Activated T-helper 1 cell treated with anti-CD3 and anti-CD28 coated beads, Interleukin-12 subunit alpha, Interleukin-12 subunit beta, Interleukin-2, Interleukin-4 antibody, amounts not matched to agents 30 ng/mL and 10 ng/mL and 1 ng/mL, durations not matched to agents 14 hours and 24 hours and 36 hours (primary cell): ENCODE measurements around the gene RAPGEF2. TPM values are rescaled to one million over a fixed set of nuclear protein-coding genes. Genes with fewer than 3 reads are reported as not detected.
A peak's percentile ranks its signal among the peaks of the same experiment; 100 is the strongest.
"Not testable (repeated sequence)": the region's sequence is repeated elsewhere in the genome, so short reads cannot be mapped to it uniquely, and the experiment has no call there.

Source experiments
- DNase-seq: peaks from one replicate; pipeline ENCODE4 v3.0.0; 2021; ENCODE audit warnings: low spot score
- H3K27ac Mint-ChIP-seq: one replicate; pipeline ENCODE4 v1.8.0; 2021; ENCODE audit warnings: mild to moderate bottlenecking, mixed read lengths
- H3K27me3 Mint-ChIP-seq: one replicate; pipeline ENCODE4 v1.8.0; 2022; ENCODE audit warnings: mild to moderate bottlenecking, moderate library complexity, mixed read lengths; ENCODE audit not compliant: insufficient read depth
- H3K36me3 Mint-ChIP-seq: one replicate; pipeline ENCODE4 v1.8.0; 2021; ENCODE audit warnings: low read depth, mixed read lengths
- H3K4me1 Mint-ChIP-seq: one replicate; pipeline ENCODE4 v1.8.0; 2021; ENCODE audit warnings: low read depth, mixed read lengths
- H3K4me3 Mint-ChIP-seq: one replicate; pipeline ENCODE4 v1.8.0; 2021; ENCODE audit warnings: mild to moderate bottlenecking, moderate library complexity, mixed read lengths
- H3K9me3 Mint-ChIP-seq: one replicate; pipeline ENCODE4 v1.8.0; 2021; ENCODE audit warnings: mixed read lengths
- intact Hi-C: fragments of 100-400 bp; cut with micrococcal nuclease; formaldehyde crosslinking; loops from one replicate; pipeline ENCODE4 v1.15.1; 2024
- total RNA-seq: library from RNA; stranded (reverse); gene quantifications from 2 replicates; pipeline ENCODE4 v1.2.3, GENCODE V29; 2022

RAPGEF2 gene
- total RNA-seq, 1 donor from 2014 or later: 27.5 TPM

DNA sequence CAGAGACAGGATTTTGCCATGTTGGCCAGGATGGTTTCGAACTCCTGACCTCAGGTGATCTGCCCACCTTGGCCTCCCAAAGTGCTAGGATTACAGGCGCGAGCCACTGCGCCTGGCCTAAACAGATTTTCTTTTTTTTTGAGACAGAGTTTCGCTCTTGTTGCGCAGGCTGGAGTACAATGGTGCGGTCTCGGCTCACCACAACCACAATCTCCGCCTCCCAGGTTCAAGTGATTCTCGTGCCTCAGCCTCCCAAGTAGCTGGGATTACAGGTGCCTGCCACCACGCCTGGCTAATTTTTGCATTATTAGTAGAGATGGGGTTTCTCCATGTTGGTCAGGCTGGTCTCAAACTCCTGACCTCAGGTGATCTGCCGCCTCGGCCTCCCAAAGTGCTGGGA lies 25.9 kb upstream of the RAPGEF2 start:
- H3K27me3 Mint-ChIP-seq, H3K9me3 Mint-ChIP-seq, H3K36me3 Mint-ChIP-seq, H3K27ac Mint-ChIP-seq, DNase-seq, H3K4me3 Mint-ChIP-seq: not testable (repeated sequence)
- H3K4me1 Mint-ChIP-seq: peaks cover 24% of the 10 kb centered on the region
- intact Hi-C loops: loop anchor here (1.0 to 5.0 kb wide), 7 partner anchors 25 to 405 kb away; partner anchors contain the start of genes ETFDH, FNIP2 and PPID

DNA sequence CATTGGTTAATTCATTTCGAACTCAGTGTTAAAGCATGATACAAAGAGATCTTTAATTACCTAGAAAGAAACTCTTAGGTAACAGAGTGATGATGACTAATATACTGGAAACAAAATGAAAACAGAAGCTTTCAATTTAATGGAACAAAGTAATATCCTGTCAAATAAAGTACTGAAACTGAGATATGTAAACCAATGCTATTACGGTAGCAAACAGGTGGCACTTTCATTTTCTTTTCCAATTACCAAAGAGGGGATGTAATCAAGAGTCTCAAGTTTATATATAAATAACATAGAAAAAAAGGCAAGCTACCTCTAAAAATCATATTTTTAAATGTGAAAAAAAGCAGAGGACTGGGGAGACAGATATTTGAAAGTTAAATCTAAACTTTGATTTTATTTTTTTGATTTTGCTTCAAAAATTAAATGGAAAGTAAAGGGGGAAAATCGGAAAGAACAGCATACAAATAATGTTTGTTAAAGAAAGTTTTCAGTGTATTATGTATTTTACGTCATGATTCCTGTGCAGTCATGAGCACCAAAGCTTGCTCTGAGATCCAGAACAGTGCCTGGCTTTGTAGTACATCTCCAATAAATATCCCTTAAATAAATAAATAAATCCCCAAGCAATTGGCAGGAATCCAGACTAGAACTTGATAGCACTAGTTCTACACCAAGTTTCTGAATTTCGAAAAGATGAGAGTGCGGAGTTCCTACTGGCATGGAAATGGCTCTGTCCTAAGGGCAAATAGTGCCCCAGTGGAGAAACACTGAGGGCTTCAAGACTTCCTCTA lies 25.0 kb upstream of the RAPGEF2 start:
- Mint-ChIP-seq H3K36me3 (no peaks in the 10 kb centered on the region), H3K27ac (peak overlapping the region; percentile 22), H3K4me1 (peaks cover 24% of the 10 kb centered on the region), H3K9me3 (no peaks in the 10 kb centered on the region), H3K27me3 (peaks cover 2% of the 10 kb centered on the region), H3K4me3 (peak overlapping the region; percentile 53)
- intact Hi-C loops: loop anchor here (1.0 to 5.0 kb wide), 8 partner anchors 13 to 406 kb away; partner anchors contain the start of genes ETFDH, FNIP2 and PPID
- DNase-seq: no peak

DNA sequence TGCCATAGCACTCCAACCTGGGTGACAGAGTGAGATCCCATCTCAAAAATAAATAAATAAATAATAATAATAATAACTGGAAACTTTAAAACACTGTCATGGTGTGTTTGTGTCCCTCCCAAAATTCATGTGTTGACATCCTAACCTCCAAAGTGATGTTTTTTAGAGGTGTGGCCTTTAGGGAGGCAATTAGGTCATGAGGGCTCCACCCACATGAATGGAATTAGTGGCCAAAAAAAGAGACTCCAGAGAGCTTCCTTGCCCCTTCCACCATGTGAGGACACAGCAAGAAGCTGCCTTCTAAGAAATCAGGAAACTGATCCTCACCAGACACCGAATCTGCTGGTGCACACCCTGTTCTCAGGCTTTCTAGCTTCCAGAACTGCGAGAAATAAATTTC lies 23.8 kb upstream of the RAPGEF2 start:
- H3K27ac Mint-ChIP-seq: no peak overlapping the region
- intact Hi-C loops: loop anchor here (2.0 to 5.0 kb wide), 3 partner anchors 14 to 357 kb away; partner anchors contain the start of genes FNIP2 and PPID
- H3K27me3 Mint-ChIP-seq: peaks cover 2% of the 10 kb centered on the region
- H3K36me3 Mint-ChIP-seq: no peaks in the 10 kb centered on the region
- H3K4me3 Mint-ChIP-seq: no peak overlapping the region
- no peaks in the 10 kb centered on the region for H3K9me3 Mint-ChIP-seq
- no peak for DNase-seq
- H3K4me1 Mint-ChIP-seq: peaks cover 24% of the 10 kb centered on the region

DNA sequence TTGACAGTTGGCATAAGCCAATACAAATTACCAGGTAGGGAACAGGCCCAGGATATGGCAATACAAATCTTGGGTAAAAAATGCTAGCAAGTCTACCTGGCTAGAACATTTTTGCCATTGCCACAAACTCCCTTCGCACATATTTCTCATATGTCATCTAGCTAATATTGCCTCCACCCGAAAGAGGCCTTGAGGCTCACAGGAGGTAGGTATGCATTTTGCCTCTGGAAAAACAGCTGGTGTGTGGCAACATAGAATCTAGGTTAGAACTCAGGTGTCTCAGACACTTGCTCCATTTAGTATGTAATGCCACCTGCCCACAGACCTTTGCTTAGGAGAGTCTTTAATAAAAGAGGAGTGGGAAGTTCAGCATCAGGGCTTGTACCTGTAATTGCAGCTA lies 16.3 kb upstream of the RAPGEF2 start:
- Mint-ChIP-seq H3K9me3 (no peaks in the 10 kb centered on the region), H3K4me1 (no peaks in the 10 kb centered on the region), H3K36me3 (no peaks in the 10 kb centered on the region), H3K27ac (no peak overlapping the region), H3K4me3 (no peak overlapping the region), H3K27me3 (peaks cover 6% of the 10 kb centered on the region)
- intact Hi-C loops: no loop called here
- no peak for DNase-seq

DNA sequence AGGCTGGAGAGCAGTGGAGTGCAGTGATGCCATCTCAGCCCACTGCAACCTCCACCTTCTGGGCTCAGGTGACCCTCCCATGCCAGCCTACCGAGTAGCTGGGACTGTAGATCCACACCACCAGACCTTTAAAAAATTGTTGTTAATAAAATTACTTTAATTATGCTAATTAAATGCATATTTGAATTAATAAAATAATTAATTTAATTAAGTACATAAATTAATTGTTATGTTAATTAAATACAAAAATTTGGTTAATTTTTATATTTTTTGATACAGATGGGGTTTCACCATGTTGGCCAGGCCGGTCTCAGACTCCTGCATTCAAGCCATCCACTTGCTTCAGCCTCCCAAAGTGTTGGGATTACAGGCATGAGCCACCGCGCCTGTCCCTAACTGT lies 12.6 kb upstream of the RAPGEF2 start:
- Mint-ChIP-seq H3K27me3 (peaks cover 6% of the 10 kb centered on the region), H3K36me3 (no peaks in the 10 kb centered on the region), H3K4me1 (no peaks in the 10 kb centered on the region), H3K27ac (no peak overlapping the region), H3K4me3 (no peak overlapping the region), H3K9me3 (no peaks in the 10 kb centered on the region)
- no peak for DNase-seq
- intact Hi-C loops: no loop called here

DNA sequence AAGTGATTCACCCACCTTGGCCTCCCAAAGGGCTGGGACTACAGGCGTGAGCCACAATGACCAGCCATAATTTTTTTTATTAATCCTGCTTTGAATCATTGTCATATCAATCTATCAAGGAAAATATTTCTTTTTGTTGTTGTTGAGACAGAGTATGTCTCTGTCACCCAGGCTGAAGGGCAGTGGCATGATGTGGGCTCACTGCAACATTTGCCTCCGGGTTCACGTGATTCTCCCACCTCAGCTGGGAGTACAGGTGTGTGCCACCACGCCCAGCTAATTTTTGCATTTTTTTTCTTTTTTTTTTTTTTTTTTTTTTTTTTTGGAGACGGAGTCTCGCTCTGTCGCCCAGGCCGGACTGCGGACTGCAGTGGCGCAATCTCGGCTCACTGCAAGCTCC lies 8.7 kb upstream of the RAPGEF2 start:
- H3K9me3 Mint-ChIP-seq, H3K27ac Mint-ChIP-seq, H3K36me3 Mint-ChIP-seq, H3K4me1 Mint-ChIP-seq, intact Hi-C loops, H3K4me3 Mint-ChIP-seq, DNase-seq, H3K27me3 Mint-ChIP-seq: not testable (repeated sequence)

DNA sequence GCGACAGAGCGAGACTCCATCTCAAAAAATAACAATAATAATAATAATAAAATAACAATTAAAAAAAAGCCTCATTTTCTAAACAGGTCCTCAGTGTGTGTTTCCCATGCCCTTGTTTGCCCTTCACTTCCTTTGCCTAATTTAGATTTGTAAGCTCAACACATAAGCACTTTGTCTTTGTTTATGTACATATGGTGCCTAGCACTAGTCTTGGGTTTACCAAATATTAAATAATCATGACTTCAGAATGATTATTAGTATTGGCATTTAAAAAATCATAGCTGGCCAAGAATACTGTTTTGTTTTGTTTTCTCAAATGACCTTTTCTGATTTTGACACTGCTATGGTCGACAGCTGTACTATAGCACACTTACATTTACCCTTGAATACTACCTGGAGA lies 6.4 kb upstream of the RAPGEF2 start:
- no peak overlapping the region for H3K27ac Mint-ChIP-seq
- no peak for DNase-seq
- no peak overlapping the region for H3K4me3 Mint-ChIP-seq
- intact Hi-C loops: loop anchor here (1.0 to 5.0 kb wide), 2 partner anchors 46 to 330 kb away; no protein-coding TSS in a partner anchor
- peaks cover 16% of the 10 kb centered on the region for H3K4me1 Mint-ChIP-seq
- H3K9me3 Mint-ChIP-seq: no peaks in the 10 kb centered on the region
- H3K36me3 Mint-ChIP-seq: no peaks in the 10 kb centered on the region
- H3K27me3 Mint-ChIP-seq: peaks cover 10% of the 10 kb centered on the region

DNA sequence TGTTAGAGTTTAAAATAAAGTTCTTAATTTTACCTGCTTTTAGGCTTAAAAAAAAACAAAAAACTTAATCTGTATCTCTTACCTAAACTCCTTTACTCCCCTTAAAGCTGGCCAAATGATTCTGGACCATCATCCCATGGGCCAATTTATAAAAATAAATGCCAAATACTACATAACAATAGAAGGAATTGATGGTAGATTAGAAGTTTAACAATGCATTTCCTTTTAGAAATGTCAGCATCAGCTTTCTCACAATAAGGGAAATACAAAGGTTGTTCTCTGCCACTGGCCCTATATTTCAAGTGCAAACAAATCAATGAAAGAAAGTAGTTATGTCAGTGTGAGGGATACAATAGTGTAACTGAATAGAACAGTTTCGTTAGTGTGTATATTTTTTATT lies 5.7 kb upstream of the RAPGEF2 start:
- Mint-ChIP-seq H3K27ac (no peak overlapping the region), H3K4me3 (no peak overlapping the region), H3K4me1 (peaks cover 23% of the 10 kb centered on the region), H3K9me3 (no peaks in the 10 kb centered on the region), H3K27me3 (peaks cover 9% of the 10 kb centered on the region), H3K36me3 (no peaks in the 10 kb centered on the region)
- intact Hi-C loops: loop anchor here (5.0 kb wide), 1 partner anchor 45 kb away; no protein-coding TSS in a partner anchor
- no peak for DNase-seq

DNA sequence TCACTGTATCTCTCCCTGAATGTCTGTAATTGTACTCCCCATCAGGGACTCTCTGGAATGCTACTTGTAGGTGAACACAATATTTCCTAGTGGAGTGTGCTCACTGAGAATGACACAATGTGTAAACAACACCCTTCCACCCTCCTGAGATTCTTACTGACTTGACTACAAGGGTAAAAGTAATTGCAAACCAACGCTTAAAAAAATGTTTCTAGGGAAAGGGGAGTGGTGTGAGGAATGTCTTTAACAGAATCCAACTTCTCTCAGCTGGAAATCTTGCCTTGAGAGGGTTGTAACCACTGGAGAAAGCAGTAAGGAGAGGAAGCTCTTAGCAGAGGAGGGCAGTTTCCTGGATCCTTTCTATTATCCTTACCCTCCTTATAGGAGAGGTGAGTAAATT lies 5.1 kb upstream of the RAPGEF2 start:
- no peak overlapping the region for H3K4me3 Mint-ChIP-seq
- H3K27ac Mint-ChIP-seq: no peak overlapping the region
- intact Hi-C loops: loop anchor here (5.0 kb wide), 1 partner anchor 45 kb away; no protein-coding TSS in a partner anchor
- H3K36me3 Mint-ChIP-seq: no peaks in the 10 kb centered on the region
- peaks cover 26% of the 10 kb centered on the region for H3K4me1 Mint-ChIP-seq
- DNase-seq: no peak
- H3K27me3 Mint-ChIP-seq: peaks cover 9% of the 10 kb centered on the region
- H3K9me3 Mint-ChIP-seq: no peaks in the 10 kb centered on the region

DNA sequence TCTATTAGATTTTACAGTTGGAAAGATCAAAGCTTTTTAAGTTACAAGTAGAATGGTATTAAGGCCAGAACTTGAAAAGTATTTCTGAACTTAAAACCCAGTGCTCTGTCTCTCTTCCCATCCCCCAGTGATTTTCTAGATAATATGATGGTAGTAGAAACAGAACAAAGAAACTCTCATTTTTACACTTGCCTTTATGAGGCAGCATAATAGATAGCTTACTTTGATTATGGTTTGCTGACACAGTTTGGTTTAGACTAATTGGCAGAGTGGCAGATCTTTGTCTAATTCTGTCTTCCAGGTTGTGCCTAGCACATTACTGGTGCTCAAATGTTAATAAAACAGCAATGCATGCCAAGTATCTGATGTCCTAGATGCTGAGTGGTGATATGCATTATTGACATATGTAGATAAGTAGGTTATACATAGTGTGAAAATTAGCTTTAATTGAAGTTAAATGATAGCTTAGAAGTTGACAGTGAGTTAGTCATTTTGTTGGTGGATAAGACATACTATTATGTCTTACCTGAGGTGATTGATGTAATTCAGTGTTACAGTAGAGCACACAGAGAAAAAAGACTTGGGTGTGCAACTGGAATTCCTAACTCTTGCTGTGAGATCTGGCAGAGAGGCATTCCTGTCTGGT lies 4.3 kb upstream of the RAPGEF2 start:
- no peak overlapping the region for H3K4me3 Mint-ChIP-seq
- H3K4me1 Mint-ChIP-seq: peaks cover 26% of the 10 kb centered on the region
- no peak for DNase-seq
- no peak overlapping the region for H3K27ac Mint-ChIP-seq
- no peaks in the 10 kb centered on the region for H3K9me3 Mint-ChIP-seq
- intact Hi-C loops: loop anchor here (5.0 kb wide), 1 partner anchor 44 kb away; no protein-coding TSS in a partner anchor
- peaks cover 9% of the 10 kb centered on the region for H3K27me3 Mint-ChIP-seq
- no peaks in the 10 kb centered on the region for H3K36me3 Mint-ChIP-seq

DNA sequence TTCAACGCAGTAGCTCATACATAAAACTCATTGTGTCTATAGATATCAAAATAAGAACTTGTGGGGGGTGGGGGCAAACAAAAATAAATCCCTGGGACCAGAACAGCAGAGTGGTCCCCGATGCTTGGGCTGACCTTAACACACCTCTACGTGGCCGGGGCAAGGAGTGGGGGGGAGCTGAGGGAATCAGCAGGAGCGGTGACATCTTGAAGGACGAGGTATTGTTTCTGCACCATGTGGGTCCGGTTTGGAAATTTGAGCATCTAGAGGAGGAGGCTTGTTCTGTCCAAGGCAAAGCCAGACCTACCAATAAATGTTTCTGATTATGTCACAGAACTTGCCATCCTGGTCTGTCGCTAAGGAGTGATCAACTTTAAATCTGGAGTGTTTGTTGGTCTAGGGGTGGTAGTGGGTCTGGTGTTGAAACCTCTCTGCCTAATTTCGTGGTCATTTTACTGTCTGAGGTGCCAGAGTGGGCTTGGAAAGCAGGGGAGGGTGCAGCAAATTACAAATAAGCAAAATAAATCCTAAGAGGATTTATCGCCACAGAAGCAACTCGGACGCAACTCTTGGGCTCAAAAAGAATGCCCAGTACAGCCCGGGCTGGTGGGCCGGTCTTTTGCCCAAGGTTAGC lies 774 bp upstream of the RAPGEF2 start:
- no peak for DNase-seq
- peak overlapping the region; percentile 86 for H3K27ac Mint-ChIP-seq
- H3K4me1 Mint-ChIP-seq: peaks cover 54% of the 10 kb centered on the region
- H3K27me3 Mint-ChIP-seq: peaks cover 11% of the 10 kb centered on the region
- peaks cover 7% of the 10 kb centered on the region for H3K36me3 Mint-ChIP-seq
- intact Hi-C loops: loop anchor here (1.0 to 10.0 kb wide), 7 partner anchors 8 to 379 kb away; partner anchors contain the start of gene PPID
- H3K4me3 Mint-ChIP-seq: peak overlapping the region; percentile 76
- no peaks in the 10 kb centered on the region for H3K9me3 Mint-ChIP-seq

DNA sequence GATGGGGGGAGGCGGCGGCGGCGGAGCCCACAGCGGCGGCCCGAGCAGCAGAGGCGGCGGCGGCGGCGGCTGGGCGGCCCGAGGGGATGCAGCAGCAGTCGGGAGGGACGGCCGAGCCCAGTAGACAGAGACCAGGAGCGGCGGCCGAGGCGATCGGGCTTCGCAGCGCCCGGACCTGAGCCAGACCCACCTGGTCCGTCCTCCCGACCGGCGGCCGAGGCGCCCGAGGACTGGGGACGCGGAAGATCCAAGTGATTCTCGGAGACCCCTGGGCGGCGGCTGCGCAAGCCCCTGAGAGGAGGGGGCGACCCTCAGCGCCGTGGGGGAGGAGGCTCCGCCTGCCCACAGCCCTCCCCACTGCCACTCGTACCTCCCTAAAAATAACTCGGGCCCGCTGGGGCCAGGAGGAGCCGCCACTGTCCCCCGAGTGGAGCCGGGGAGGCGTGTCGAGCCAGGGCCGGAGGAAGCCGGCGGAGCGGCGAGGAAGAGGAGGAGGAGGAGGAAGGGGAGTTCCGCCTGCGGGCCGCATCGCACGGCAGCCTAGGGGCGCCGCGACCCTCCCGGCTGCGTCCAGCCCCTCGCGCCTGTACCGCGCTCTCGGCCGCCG lies 608 bp downstream of the RAPGEF2 start:
- Mint-ChIP-seq H3K27ac (no peak overlapping the region), H3K4me3 (peak overlapping the region; percentile 59), H3K27me3 (peaks cover 7% of the 10 kb centered on the region), H3K4me1 (peaks cover 63% of the 10 kb centered on the region), H3K9me3 (no peaks in the 10 kb centered on the region), H3K36me3 (peaks cover 7% of the 10 kb centered on the region)
- intact Hi-C loops: loop anchor here (1.0 to 10.0 kb wide), 5 partner anchors 23 to 431 kb away; partner anchors contain the start of genes ETFDH and PPID
- peak; percentile 40 for DNase-seq
